Neural crest cell (in vitro differentiated cells): ENCODE data around the gene DOCK7. TPM values are rescaled to one million over a fixed set of nuclear protein-coding genes. Genes with fewer than 3 reads are reported as not detected.

Source experiments
- DNase-seq: peaks from one replicate; pipeline ENCODE4 v3.0.0; 2021; ENCODE audit warnings: low read depth, mixed read lengths, low spot score
- H3K27ac Mint-ChIP-seq: one replicate; pipeline ENCODE4 v1.8.0; 2021; ENCODE audit warnings: mild to moderate bottlenecking, mixed read lengths; ENCODE audit not compliant: unreplicated experiment
- H3K27me3 Mint-ChIP-seq: 2 replicates; pipeline ENCODE4 v1.8.0; 2021; ENCODE audit warnings: low read depth, mild to moderate bottlenecking, mixed read lengths
- H3K36me3 Mint-ChIP-seq: 2 replicates; pipeline ENCODE4 v1.8.0; 2021; ENCODE audit warnings: low read depth, mild to moderate bottlenecking, mixed read lengths
- H3K4me1 Mint-ChIP-seq: 2 replicates; pipeline ENCODE4 v1.8.0; 2021; ENCODE audit warnings: mixed read lengths
- H3K4me3 Mint-ChIP-seq: one replicate; pipeline ENCODE4 v1.8.0; 2021; ENCODE audit warnings: mild to moderate bottlenecking, mixed read lengths
- H3K9me3 Mint-ChIP-seq: 2 replicates; pipeline ENCODE4 v1.8.0; 2021; ENCODE audit warnings: mixed read lengths
- CTCF ChIP-seq: fragments of 200-600 bp; sonication (generic); conservative IDR thresholded peaks from 2 replicates; pipeline ENCODE4 v1.5.0; 2021; ENCODE audit warnings: antibody characterized with exemption, mild to moderate bottlenecking
- total RNA-seq: library from RNA; stranded (reverse); gene quantifications from 2 replicates; pipeline ENCODE4 v1.2.1, GENCODE V29; 2021

DOCK7 gene
- total RNA-seq, 1 donor from 2014 or later = 79.8 TPM

GRCh38 chr1:62462370-62462769 lies 225.8 kb downstream of the DOCK7 start:
- H3K27ac Mint-ChIP-seq = no peak overlapping the region
- peaks cover 34% of the 10 kb centered on the region for H3K36me3 Mint-ChIP-seq
- no peak for DNase-seq
- no peak overlapping the region for H3K4me3 Mint-ChIP-seq
- no peaks in the 10 kb centered on the region for H3K9me3 Mint-ChIP-seq
- H3K27me3 Mint-ChIP-seq = no peaks in the 10 kb centered on the region
- H3K4me1 Mint-ChIP-seq = no peaks in the 10 kb centered on the region
- no peak for TF ChIP-seq CTCF

- Mint-ChIP-seq H3K9me3 (no peaks in the 10 kb centered on the region), H3K4me1 (no peaks in the 10 kb centered on the region), H3K4me3 (no peak overlapping the region), H3K36me3 (peaks cover 17% of the 10 kb centered on the region), H3K27me3 (no peaks in the 10 kb centered on the region), H3K27ac (no peak overlapping the region)
- no peak for TF ChIP-seq CTCF
- DNase-seq = no peak
Measured at GRCh38 chr1:62457955-62458354, 230.2 kb downstream of the DOCK7 start.

- Mint-ChIP-seq H3K4me1 (no peaks in the 10 kb centered on the region), H3K27ac (no peak overlapping the region), H3K9me3 (no peaks in the 10 kb centered on the region), H3K36me3 (peaks cover 31% of the 10 kb centered on the region), H3K4me3 (no peak overlapping the region), H3K27me3 (no peaks in the 10 kb centered on the region)
- DNase-seq = no peak
- TF ChIP-seq CTCF = no peak
Measured at GRCh38 chr1:62452951-62453350, 235.2 kb downstream of the DOCK7 start.

- Mint-ChIP-seq H3K27me3 (no peaks in the 10 kb centered on the region), H3K9me3 (no peaks in the 10 kb centered on the region), H3K36me3 (peaks cover 34% of the 10 kb centered on the region), H3K4me1 (no peaks in the 10 kb centered on the region), H3K4me3 (no peak overlapping the region), H3K27ac (no peak overlapping the region)
- no peak for TF ChIP-seq CTCF
- no peak for DNase-seq
Measured at GRCh38 chr1:62450301-62450700, 237.9 kb downstream of the DOCK7 start.

GRCh38 chr1:62448221-62448933 lies 239.8 kb downstream of the DOCK7 start:
- Mint-ChIP-seq H3K4me1 (no peaks in the 10 kb centered on the region), H3K4me3 (no peak overlapping the region), H3K36me3 (peaks cover 37% of the 10 kb centered on the region), H3K9me3 (no peaks in the 10 kb centered on the region), H3K27me3 (no peaks in the 10 kb centered on the region), H3K27ac (no peak overlapping the region)
- TF ChIP-seq CTCF = no peak
- no peak for DNase-seq
